Testis (tissue), 2 donors: ENCODE measurements around the gene LIG3.

ENCODE experiments used
- POLR2A ChIP-seq: fragments of 450-650 bp; IDR thresholded peaks from one replicate; pipeline ENCODE4 v1.6.1; 2017; ENCODE audit warnings: antibody characterized with exemption, mild to moderate bottlenecking, moderate library complexity
- TF ChIP-seq, protein P1 (sequence below), 3 experiments: fragments of 450-650 bp in 2 of 3; fragments of 200-600 bp in 1 of 3; sonication (generic) in 1 of 3; IDR thresholded peaks; one replicate each; pipeline ENCODE4 v1.5.1; 2016 to 2019; ENCODE audit warnings: antibody characterized with exemption in 3 of 3, mild to moderate bottlenecking in 2 of 3, moderate library complexity in 1 of 3

DNA sequence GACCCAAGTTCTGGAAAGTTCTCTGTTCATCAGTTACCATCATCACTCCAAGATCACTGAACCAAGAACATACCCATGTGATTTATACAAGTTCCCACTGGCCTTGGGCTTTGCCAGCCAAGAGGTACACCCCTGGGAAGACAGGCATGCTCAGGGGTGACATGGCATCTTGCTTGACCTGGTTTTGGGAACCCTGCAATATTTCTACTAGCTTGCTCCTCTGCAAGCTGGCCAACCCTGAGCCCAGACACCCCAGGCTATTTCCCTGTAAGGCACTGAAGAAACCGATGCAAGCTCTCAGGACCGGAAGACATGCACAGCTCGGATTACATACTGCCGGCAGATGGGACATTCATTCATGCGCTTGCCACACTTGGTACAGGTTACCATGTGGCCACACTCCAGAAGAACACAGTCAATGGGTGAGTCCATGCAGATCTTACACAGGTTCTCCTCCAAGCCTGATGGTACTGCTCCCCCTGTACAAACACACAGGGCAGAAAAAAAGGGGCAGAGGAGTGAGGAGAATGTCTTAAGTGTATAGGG lies 31.4 kb downstream of the LIG3 start:
- TF ChIP-seq, protein P1, sequence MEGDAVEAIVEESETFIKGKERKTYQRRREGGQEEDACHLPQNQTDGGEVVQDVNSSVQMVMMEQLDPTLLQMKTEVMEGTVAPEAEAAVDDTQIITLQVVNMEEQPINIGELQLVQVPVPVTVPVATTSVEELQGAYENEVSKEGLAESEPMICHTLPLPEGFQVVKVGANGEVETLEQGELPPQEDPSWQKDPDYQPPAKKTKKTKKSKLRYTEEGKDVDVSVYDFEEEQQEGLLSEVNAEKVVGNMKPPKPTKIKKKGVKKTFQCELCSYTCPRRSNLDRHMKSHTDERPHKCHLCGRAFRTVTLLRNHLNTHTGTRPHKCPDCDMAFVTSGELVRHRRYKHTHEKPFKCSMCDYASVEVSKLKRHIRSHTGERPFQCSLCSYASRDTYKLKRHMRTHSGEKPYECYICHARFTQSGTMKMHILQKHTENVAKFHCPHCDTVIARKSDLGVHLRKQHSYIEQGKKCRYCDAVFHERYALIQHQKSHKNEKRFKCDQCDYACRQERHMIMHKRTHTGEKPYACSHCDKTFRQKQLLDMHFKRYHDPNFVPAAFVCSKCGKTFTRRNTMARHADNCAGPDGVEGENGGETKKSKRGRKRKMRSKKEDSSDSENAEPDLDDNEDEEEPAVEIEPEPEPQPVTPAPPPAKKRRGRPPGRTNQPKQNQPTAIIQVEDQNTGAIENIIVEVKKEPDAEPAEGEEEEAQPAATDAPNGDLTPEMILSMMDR (IDR thresholded peaks at IDR 0.05): no peak
- no peak for TF ChIP-seq POLR2A
